HEK293T (cell line): Measurements from ENCODE around the gene DEGS1.

Experiments
- ARNT ChIP-seq: fragments of 450-650 bp; IDR thresholded peaks from 2 replicates; pipeline ENCODE4 v1.6.1; 2017; ENCODE audit warnings: mild to moderate bottlenecking
- CTBP1 ChIP-seq: fragments of 450-650 bp; IDR thresholded peaks from 2 replicates; pipeline ENCODE4 v1.6.1; 2016; ENCODE audit warnings: borderline replicate concordance
- ELF4 ChIP-seq: fragments of 450-650 bp; IDR thresholded peaks from 2 replicates; pipeline ENCODE4 v1.6.1; 2017; ENCODE audit warnings: antibody characterized with exemption
- FOXK2 ChIP-seq: fragments of 450-650 bp; IDR thresholded peaks from 2 replicates; pipeline ENCODE4 v1.6.1; 2016; ENCODE audit warnings: mild to moderate bottlenecking
- FOXM1 ChIP-seq: fragments of 450-650 bp; IDR thresholded peaks from 2 replicates; pipeline ENCODE4 v1.6.1; 2017; ENCODE audit warnings: mild to moderate bottlenecking, borderline replicate concordance
- L3MBTL2 ChIP-seq: fragments of 450-650 bp; conservative IDR thresholded peaks from 2 replicates; pipeline ENCODE4 v1.6.1; 2016; ENCODE audit warnings: mild to moderate bottlenecking
- NFRKB ChIP-seq: fragments of 450-650 bp; IDR thresholded peaks from 2 replicates; pipeline ENCODE4 v1.6.1; 2016; ENCODE audit warnings: mild to moderate bottlenecking, moderate library complexity
- SP1 ChIP-seq: fragments of 450-650 bp; IDR thresholded peaks from 2 replicates; pipeline ENCODE4 v1.6.1; 2017
- SUZ12 ChIP-seq: fragments of 450-650 bp; IDR thresholded peaks from 2 replicates; pipeline ENCODE4 v1.6.1; 2016; ENCODE audit warnings: mild to moderate bottlenecking
- TARDBP ChIP-seq: fragments of 450-650 bp; IDR thresholded peaks from 2 replicates; pipeline ENCODE4 v1.6.1; 2016
- ZNF384 ChIP-seq: fragments of 450-650 bp; IDR thresholded peaks from 2 replicates; pipeline ENCODE4 v1.6.1; 2016
- TF ChIP-seq, protein P1 (sequence below): fragments of 450-650 bp; IDR thresholded peaks from 2 replicates; pipeline ENCODE4 v1.6.1; 2016

DNA sequence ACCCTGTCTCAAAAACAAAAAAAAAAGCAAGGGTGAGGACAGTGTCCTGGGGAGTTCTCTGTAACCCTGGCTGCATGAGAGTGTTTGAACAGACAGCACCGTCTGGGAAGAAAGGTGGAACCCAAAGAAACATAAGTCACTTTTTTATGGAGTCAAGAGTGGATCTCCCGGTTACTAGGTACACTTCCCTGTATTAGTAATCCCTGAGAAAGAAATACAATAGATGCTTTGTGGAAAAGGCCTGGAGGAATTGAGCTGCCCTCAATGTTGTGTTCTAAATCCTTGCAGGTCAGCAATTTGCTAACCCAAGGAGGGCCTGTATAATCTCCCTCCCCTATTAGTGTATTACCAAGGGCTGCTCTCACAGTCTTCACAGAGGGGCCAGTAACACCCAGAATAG, 16.6 kb downstream of the DEGS1 start:
- no peak for TF ChIP-seq NFRKB
- no peak for TF ChIP-seq TARDBP
- TF ChIP-seq SP1: no peak
- no peak for TF ChIP-seq FOXM1
- TF ChIP-seq FOXK2: no peak
- TF ChIP-seq SUZ12: no peak
- no peak for TF ChIP-seq L3MBTL2
- no peak for TF ChIP-seq ZNF384
- no peak for TF ChIP-seq CTBP1
- no peak for TF ChIP-seq ELF4
- no peak for TF ChIP-seq ARNT
- TF ChIP-seq, protein P1, sequence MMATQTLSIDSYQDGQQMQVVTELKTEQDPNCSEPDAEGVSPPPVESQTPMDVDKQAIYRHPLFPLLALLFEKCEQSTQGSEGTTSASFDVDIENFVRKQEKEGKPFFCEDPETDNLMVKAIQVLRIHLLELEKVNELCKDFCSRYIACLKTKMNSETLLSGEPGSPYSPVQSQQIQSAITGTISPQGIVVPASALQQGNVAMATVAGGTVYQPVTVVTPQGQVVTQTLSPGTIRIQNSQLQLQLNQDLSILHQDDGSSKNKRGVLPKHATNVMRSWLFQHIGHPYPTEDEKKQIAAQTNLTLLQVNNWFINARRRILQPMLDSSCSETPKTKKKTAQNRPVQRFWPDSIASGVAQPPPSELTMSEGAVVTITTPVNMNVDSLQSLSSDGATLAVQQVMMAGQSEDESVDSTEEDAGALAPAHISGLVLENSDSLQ: no peak
